ENCODE data around the gene SLC39A9. TPM values are rescaled to one million over a fixed set of nuclear protein-coding genes. Genes with fewer than 3 reads are reported as not detected.

SLC39A9 gene
- total RNA-seq, 1 experiment from 2014 or later: 39.8 TPM

DNA sequence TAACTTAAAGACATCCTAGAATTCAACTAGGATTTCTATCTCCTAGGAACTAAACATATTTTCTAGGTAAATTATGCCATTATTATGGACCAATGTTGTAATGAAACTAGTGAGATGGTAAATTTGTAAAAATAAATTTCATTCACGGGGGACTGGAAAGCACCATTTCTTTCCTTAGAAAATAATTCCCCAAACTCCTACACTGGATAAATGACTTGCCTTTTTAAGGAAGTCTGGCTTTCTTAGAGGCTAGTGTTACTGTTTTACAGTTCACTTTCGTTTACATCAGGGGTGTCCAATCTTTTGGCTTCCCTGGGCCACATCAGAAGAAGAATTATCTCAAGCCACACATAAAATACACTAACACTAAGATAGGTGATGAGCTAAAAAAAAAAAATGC lies 3.3 kb downstream of the SLC39A9 start:
- Histone ChIP-seq H3K56ac (ENCODE audit: insufficient read length, low read depth, low read length) (no peak overlapping the region), H3K27me3 (ENCODE audit: insufficient read depth, low read length) (no peaks in the 10 kb centered on the region), H2BK20ac (ENCODE audit: low read depth, low read length, poor library complexity, severe bottlenecking) (no peak overlapping the region), H4K91ac (ENCODE audit: insufficient read length, low read depth, low read length) (no peak overlapping the region), H3K4me1 (ENCODE audit: insufficient read depth, low read length) (0 out of 2 replicates have a peak, but pooled peaks cover 2% of the 10 kb centered on the region), H3K4me2 (ENCODE audit: insufficient read depth, insufficient read length, low read length) (no peak overlapping the region), H3K79me1 (ENCODE audit: insufficient read depth, low read depth, low read length, poor library complexity, severe bottlenecking) (peaks cover 3% of the 10 kb centered on the region), H2BK15ac (ENCODE audit: low read depth, low read length) (no peak overlapping the region), H3K18ac (ENCODE audit: insufficient read length, low read depth, low read length) (no peak overlapping the region), H3K79me2 (ENCODE audit: insufficient read depth, low read length) (peaks cover 24% of the 10 kb centered on the region; the same call in 1 of the 2 replicates), H4K8ac (replicated peaks; ENCODE audit: insufficient read length, low read depth, low read length) (no peak overlapping the region), H3K23ac (ENCODE audit: insufficient read length, low read depth, low read length) (no peak overlapping the region), H2AK5ac (ENCODE audit: insufficient read length, low read length) (no peak overlapping the region), H3K9me3 (ENCODE audit: control insufficient read depth, low read depth, low read length) (no peaks in the 10 kb centered on the region), H3K14ac (ENCODE audit: insufficient read depth, low read length) (no peak overlapping the region), H3K23me2 (ENCODE audit: insufficient read length, low read depth, low read length, poor library complexity, severe bottlenecking) (peaks cover 12% of the 10 kb centered on the region), H4K5ac (ENCODE audit: insufficient read length, low read depth, low read length) (no peak overlapping the region), H4K20me1 (ENCODE audit: control insufficient read depth, insufficient read depth, insufficient read length) (no peaks in the 10 kb centered on the region), H2BK120ac (ENCODE audit: low read depth, low read length, poor library complexity, severe bottlenecking) (no peak overlapping the region), H3T11ph (ENCODE audit: low read length) (no peak overlapping the region), H2BK12ac (ENCODE audit: insufficient read length, low read depth, low read length) (no peak overlapping the region), H3K27ac (ENCODE audit: insufficient read length, low read depth, low read length) (no peak overlapping the region), H2AFZ (ENCODE audit: low read length) (no peak overlapping the region), H2BK5ac (ENCODE audit: insufficient read length, low read length) (no peak overlapping the region), H3K4ac (ENCODE audit: low read depth, low read length) (no peak overlapping the region), H3K9ac (ENCODE audit: extremely low read depth, insufficient read length, low read length) (no peak overlapping the region)
- Mint-ChIP-seq H3K27ac (peak overlapping the region in 1 of 3 experiments; percentile 25; a peak in 1 of 7 replicates), H3K27me3 (ENCODE audit: low read depth) (no peaks in the 10 kb centered on the region), H3K36me3 (ENCODE audit: insufficient read depth in 1 of 3, low read depth in 3 of 3) (peaks cover 0 to 4% (median 4%) of the 10 kb centered on the region in 3 experiments; a peak in 4 of 7 replicates), H3K9me3 (no peaks in the 10 kb centered on the region), H3K4me3 (no peak overlapping the region), H3K4me1 (peaks cover 20 to 24% of the 10 kb centered on the region in 2 experiments)
- DNase-seq: no peak
- TF ChIP-seq, protein P1, sequence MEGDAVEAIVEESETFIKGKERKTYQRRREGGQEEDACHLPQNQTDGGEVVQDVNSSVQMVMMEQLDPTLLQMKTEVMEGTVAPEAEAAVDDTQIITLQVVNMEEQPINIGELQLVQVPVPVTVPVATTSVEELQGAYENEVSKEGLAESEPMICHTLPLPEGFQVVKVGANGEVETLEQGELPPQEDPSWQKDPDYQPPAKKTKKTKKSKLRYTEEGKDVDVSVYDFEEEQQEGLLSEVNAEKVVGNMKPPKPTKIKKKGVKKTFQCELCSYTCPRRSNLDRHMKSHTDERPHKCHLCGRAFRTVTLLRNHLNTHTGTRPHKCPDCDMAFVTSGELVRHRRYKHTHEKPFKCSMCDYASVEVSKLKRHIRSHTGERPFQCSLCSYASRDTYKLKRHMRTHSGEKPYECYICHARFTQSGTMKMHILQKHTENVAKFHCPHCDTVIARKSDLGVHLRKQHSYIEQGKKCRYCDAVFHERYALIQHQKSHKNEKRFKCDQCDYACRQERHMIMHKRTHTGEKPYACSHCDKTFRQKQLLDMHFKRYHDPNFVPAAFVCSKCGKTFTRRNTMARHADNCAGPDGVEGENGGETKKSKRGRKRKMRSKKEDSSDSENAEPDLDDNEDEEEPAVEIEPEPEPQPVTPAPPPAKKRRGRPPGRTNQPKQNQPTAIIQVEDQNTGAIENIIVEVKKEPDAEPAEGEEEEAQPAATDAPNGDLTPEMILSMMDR (conservative IDR thresholded peaks at IDR 0.05): no peak
- whole genome bisulfite sequencing (ENCODE audit: extremely low coverage, insufficient read length, low lambda C conversion rate): no CpG with 5 or more reads among the region's 2 CpGs
